Uterus (tissue), 4 donors: Measurements from ENCODE around the gene BTG2. TPM values are rescaled to one million over a fixed set of nuclear protein-coding genes. Genes with fewer than 3 reads are reported as not detected.

ENCODE experiments used
- DNase-seq, 2 donors: peaks; one replicate each; pipeline ENCODE4 v3.0.0-alpha.2; 2019 to 2020
- H3K27ac ChIP-seq, 2 donors: fragments of 200-600 bp; sonication (generic); 1 replicate in 1 of 2; 2 replicates in 1 of 2; pipeline ENCODE4 v1.5.1; 2016 to 2018
- H3K27me3 ChIP-seq, 2 donors: fragments of 200-600 bp; sonication (generic); one replicate each; pipeline ENCODE4 v1.5.1; 2018 to 2019; ENCODE audit warnings: control low read depth in 1 of 2
- H3K36me3 ChIP-seq, 2 donors: fragments of 200-600 bp; sonication (generic); one replicate each; pipeline ENCODE4 v1.5.1; 2019; ENCODE audit warnings: control low read depth in 1 of 2
- H3K4me1 ChIP-seq, 2 donors: fragments of 200-600 bp; sonication (generic); one replicate each; pipeline ENCODE4 v1.5.1; 2018 to 2019; ENCODE audit warnings: control low read depth in 1 of 2
- H3K4me3 ChIP-seq, 2 donors: fragments of 200-600 bp; sonication (generic); 1 replicate in 1 of 2; 2 replicates in 1 of 2; pipeline ENCODE4 v1.5.1; 2018 to 2019; ENCODE audit warnings: mild to moderate bottlenecking in 1 of 2
- H3K9me3 ChIP-seq, 2 donors: fragments of 200-600 bp; sonication (generic); one replicate each; pipeline ENCODE4 v1.5.1; 2019; ENCODE audit warnings: control low read depth in 1 of 2
- CTCF ChIP-seq, 4 experiments: fragments of 200-600 bp in 2 of 4; fragments of 450-650 bp in 2 of 4; sonication (generic) in 2 of 4; IDR thresholded peaks; one replicate each; pipeline ENCODE4 v1.5.1; 2016 to 2019; ENCODE audit warnings: antibody characterized with exemption in 4 of 4, mild to moderate bottlenecking in 2 of 4, moderate library complexity in 1 of 4
- POLR2A ChIP-seq, 2 donors: fragments of 450-650 bp; IDR thresholded peaks; one replicate each; pipeline ENCODE4 v1.6.1; 2016; ENCODE audit warnings: antibody characterized with exemption in 2 of 2, mild to moderate bottlenecking in 1 of 2, moderate library complexity in 1 of 2
- intact Hi-C: fragments of 100-400 bp; cut with DNase I; formaldehyde crosslinking; loops from one replicate; pipeline ENCODE4 v1.15.1; 2023; ENCODE audit warnings: low total_unique reads
- total RNA-seq, 4 donors: library from RNA; depleted of rRNA in 3 of 4; stranded (reverse); fragments of >200 nt in 3 of 4; gene quantifications; one replicate each; pipeline versions ENCODE4 v1.1.0 to v1.2.4, GENCODE V29; 2014 to 2023
- donor health status: DM: yes; HTN: yes; CAD: no.

Gene BTG2
- total RNA-seq, 4 donors from 2014 or later: 14.6 to 95.9 (median 56.5) TPM

GRCh38 chr1:203267347-203267846 lies 37.9 kb upstream of the BTG2 start:
- intact Hi-C loops: no loop called here

GRCh38 chr1:203267912-203268311 lies 37.4 kb upstream of the BTG2 start:
- peak in 1 of 2 donors; percentile 18 for DNase-seq
- no peaks in the 10 kb centered on the region for H3K9me3 ChIP-seq
- no peak for TF ChIP-seq CTCF (IDR thresholded peaks at IDR 0.05)
- TF ChIP-seq POLR2A (IDR thresholded peaks at IDR 0.05): no peak
- peaks cover 0 to 4% of the 10 kb centered on the region in 2 donors for H3K4me1 ChIP-seq
- H3K4me3 ChIP-seq: peak overlapping the region; percentile 45 to 57
- peak overlapping the region; percentile 86 to 89 for H3K27ac ChIP-seq
- no peaks in the 10 kb centered on the region for H3K36me3 ChIP-seq
- no peaks in the 10 kb centered on the region for H3K27me3 ChIP-seq
- intact Hi-C loops: no loop called here

More at GRCh38 chr1:203267347-203267846, 37.9 kb upstream of the BTG2 start:
- no peak for TF ChIP-seq POLR2A (IDR thresholded peaks at IDR 0.05)
- peak; percentile 90 to 96 (median 92) for TF ChIP-seq CTCF (IDR thresholded peaks at IDR 0.05)
- Histone ChIP-seq H3K27ac (peak overlapping the region; percentile 86 to 89), H3K36me3 (no peaks in the 10 kb centered on the region), H3K4me3 (peak overlapping the region; percentile 45 to 57), H3K4me1 (peaks cover 0 to 4% of the 10 kb centered on the region in 2 donors), H3K27me3 (no peaks in the 10 kb centered on the region), H3K9me3 (no peaks in the 10 kb centered on the region)
- peak; percentile 83 to 89 for DNase-seq

GRCh38 chr1:203268901-203269653 lies 36.2 kb upstream of the BTG2 start:
- no peak for TF ChIP-seq POLR2A (IDR thresholded peaks at IDR 0.05)
- peak; percentile 82 to 96 (median 90) for TF ChIP-seq CTCF (IDR thresholded peaks at IDR 0.05)
- H3K27ac ChIP-seq: peak overlapping the region; percentile 18 to 28
- peak in 1 of 2 donors; percentile 55 for DNase-seq

GRCh38 chr1:203269654-203270020 lies 35.7 kb upstream of the BTG2 start:
- TF ChIP-seq POLR2A (IDR thresholded peaks at IDR 0.05): no peak
- no peak for TF ChIP-seq CTCF (IDR thresholded peaks at IDR 0.05)
- Histone ChIP-seq H3K27ac (no peak overlapping the region), H3K36me3 (no peaks in the 10 kb centered on the region), H3K4me3 (no peak overlapping the region), H3K4me1 (peaks cover 4 to 5% of the 10 kb centered on the region in 2 donors), H3K27me3 (no peaks in the 10 kb centered on the region), H3K9me3 (no peaks in the 10 kb centered on the region)
- intact Hi-C loops: loop anchor here (5.0 kb wide), 3 partner anchors 38 to 218 kb away; partner anchors contain the start of gene BTG2
- peak in 1 of 2 donors; percentile 15 for DNase-seq

More at GRCh38 chr1:203268901-203269653, 36.2 kb upstream of the BTG2 start:
- Histone ChIP-seq H3K27me3 (no peaks in the 10 kb centered on the region), H3K36me3 (no peaks in the 10 kb centered on the region), H3K4me1 (peaks cover 4 to 10% of the 10 kb centered on the region in 2 donors), H3K9me3 (no peaks in the 10 kb centered on the region), H3K4me3 (no peak overlapping the region)
- intact Hi-C loops: no loop called here

GRCh38 chr1:203270448-203270847 lies 34.9 kb upstream of the BTG2 start:
- Histone ChIP-seq H3K27ac (no peak overlapping the region), H3K9me3 (no peaks in the 10 kb centered on the region), H3K36me3 (no peaks in the 10 kb centered on the region), H3K4me1 (peaks cover 4 to 5% of the 10 kb centered on the region in 2 donors), H3K27me3 (no peaks in the 10 kb centered on the region), H3K4me3 (no peak overlapping the region)
- no peak for TF ChIP-seq CTCF (IDR thresholded peaks at IDR 0.05)
- TF ChIP-seq POLR2A (IDR thresholded peaks at IDR 0.05): no peak
- DNase-seq: no peak
- intact Hi-C loops: loop anchor here (5.0 kb wide), 3 partner anchors 37 to 217 kb away; partner anchors contain the start of gene BTG2
